Liver (tissue), 9 donors: ENCODE measurements around the gene FBXL13. TPM values are rescaled to one million over a fixed set of nuclear protein-coding genes. Genes with fewer than 3 reads are reported as not detected.

Source experiments
- DNase-seq: peaks from one replicate; pipeline ENCODE4 v3.0.0-alpha.2; 2017; ENCODE audit warnings: low spot score
- H3K27ac ChIP-seq, 2 donors: one replicate each; pipeline ENCODE4 v1.7.0; 2013; ENCODE audit warnings: inconsistent platforms in 2 of 2, low read length in 2 of 2, control low read depth in 1 of 2, low read depth in 1 of 2, mild to moderate bottlenecking in 1 of 2
- H3K27me3 ChIP-seq, 4 donors: one replicate each; pipeline versions ENCODE4 v1.6.1 to v1.7.0; 2013; ENCODE audit warnings: low read length in 3 of 4, inconsistent platforms in 1 of 4, mild to moderate bottlenecking in 1 of 4, moderate library complexity in 1 of 4; ENCODE audit not compliant: control insufficient read depth in 4 of 4, insufficient read depth in 4 of 4
- H3K36me3 ChIP-seq, 4 donors: one replicate each; pipeline versions ENCODE4 v1.6.1 to v1.7.0; 2013; ENCODE audit warnings: low read length in 3 of 4, mild to moderate bottlenecking in 3 of 4, low read depth in 1 of 4, moderate library complexity in 1 of 4; ENCODE audit not compliant: control insufficient read depth in 4 of 4, insufficient read depth in 3 of 4
- H3K4me1 ChIP-seq, 4 donors: one replicate each; pipeline versions ENCODE4 v1.6.1 to v1.7.0; 2013; ENCODE audit warnings: low read length in 3 of 4, mild to moderate bottlenecking in 3 of 4, moderate library complexity in 1 of 4; ENCODE audit not compliant: control insufficient read depth in 4 of 4, insufficient read depth in 4 of 4
- H3K4me3 ChIP-seq, 3 donors: one replicate each; pipeline versions ENCODE4 v1.6.1 to v1.7.0; 2013; ENCODE audit warnings: low read length in 3 of 3, control low read depth in 1 of 3, low read depth in 1 of 3, mild to moderate bottlenecking in 1 of 3
- H3K9ac ChIP-seq, 2 donors: one replicate each; pipeline ENCODE4 v1.7.0; 2013; ENCODE audit warnings: low read length in 2 of 2, mild to moderate bottlenecking in 2 of 2, moderate library complexity in 2 of 2, control low read depth in 1 of 2, low read depth in 1 of 2
- H3K9me3 ChIP-seq, 4 donors: one replicate each; pipeline versions ENCODE4 v1.6.1 to v1.7.0; 2013; ENCODE audit warnings: low read length in 3 of 4; ENCODE audit not compliant: control insufficient read depth in 4 of 4
- ATF3 ChIP-seq: IDR thresholded peaks from 2 replicates; pipeline ENCODE4 v1.6.1; 2016; ENCODE audit warnings: antibody characterized with exemption
- EGR1 ChIP-seq, 2 donors: IDR thresholded peaks; 2 replicates each; pipeline ENCODE4 v1.6.1; 2016 to 2018; ENCODE audit warnings: antibody characterized with exemption in 2 of 2, low read depth in 2 of 2
- FOXA1 ChIP-seq: IDR thresholded peaks from 2 replicates; pipeline ENCODE4 v1.6.1; 2016; ENCODE audit warnings: antibody characterized with exemption
- FOXA2 ChIP-seq: IDR thresholded peaks from 2 replicates; pipeline ENCODE4 v1.6.1; 2016; ENCODE audit warnings: antibody characterized with exemption
- GABPA ChIP-seq, 2 donors: IDR thresholded peaks in 1 of 2; conservative IDR thresholded peaks in 1 of 2; 2 replicates each; pipeline ENCODE4 v1.6.1; 2016; ENCODE audit warnings: antibody characterized with exemption in 2 of 2, mild to moderate bottlenecking in 1 of 2, moderate library complexity in 1 of 2
- HNF4A ChIP-seq, 2 donors: conservative IDR thresholded peaks; 2 replicates each; pipeline ENCODE4 v1.6.1; 2016; ENCODE audit warnings: antibody characterized with exemption in 2 of 2, mild to moderate bottlenecking in 2 of 2
- HNF4G ChIP-seq: IDR thresholded peaks from 2 replicates; pipeline ENCODE4 v1.6.1; 2016; ENCODE audit warnings: antibody characterized with exemption
- JUND ChIP-seq, 2 donors: IDR thresholded peaks; 2 replicates each; pipeline ENCODE4 v1.6.1; 2016; ENCODE audit warnings: antibody characterized with exemption in 2 of 2
- NR2F2 ChIP-seq: IDR thresholded peaks from 2 replicates; pipeline ENCODE4 v1.6.1; 2016; ENCODE audit warnings: antibody characterized with exemption
- RAD21 ChIP-seq, 2 donors: IDR thresholded peaks; 2 replicates each; pipeline ENCODE4 v1.6.1; 2016; ENCODE audit warnings: antibody characterized with exemption in 2 of 2, mild to moderate bottlenecking in 2 of 2
- RXRA ChIP-seq, 2 donors: IDR thresholded peaks; 2 replicates each; pipeline ENCODE4 v1.6.1; 2017 to 2018; ENCODE audit warnings: antibody characterized with exemption in 2 of 2, mild to moderate bottlenecking in 1 of 2
- TAF1 ChIP-seq: conservative IDR thresholded peaks from 2 replicates; pipeline ENCODE4 v1.6.1; 2016; ENCODE audit warnings: antibody characterized with exemption, mild to moderate bottlenecking
- YY1 ChIP-seq: IDR thresholded peaks from 2 replicates; pipeline ENCODE4 v1.6.1; 2016; ENCODE audit warnings: antibody characterized with exemption, mild to moderate bottlenecking
- WGBS: extraction: QIAGEN DNeasy Blood & Tissue Kit; methylation state at CpG from one replicate; pipeline ENCODE4 v1.1.7; 2013; 5-methylcytosine and 5-hydroxymethylcytosine counted together
- polyA plus RNA-seq, 2 donors: library from polyadenylated mRNA; stranded (reverse) in 1 of 2; unstranded in 1 of 2; fragments of 200-250 nt in 1 of 2; fragments of >200 nt in 1 of 2; fragmentation: Nextera tagmentation in 1 of 2; extraction: Ambion mirVana in 1 of 2; gene quantifications; one replicate each; pipeline versions ENCODE4 v1.2.1 to v1.2.3, GENCODE V29; 2013 to 2015
- total RNA-seq, 2 donors: library from RNA; depleted of rRNA; stranded (reverse); fragments of >200 nt; gene quantifications; one replicate each; pipeline ENCODE4 v1.2.3, GENCODE V29; 2014
- TF ChIP-seq, protein P1 (sequence below): fragments of 150-350 bp; IDR thresholded peaks from 2 replicates; pipeline ENCODE4 v1.5.1; 2017; ENCODE audit warnings: improper control_type of control experiment, low read depth, low read length; ENCODE audit not compliant: missing input control
- TF ChIP-seq, protein P2 (sequence below): IDR thresholded peaks from 2 replicates; pipeline ENCODE4 v1.6.1; 2016; ENCODE audit warnings: antibody characterized with exemption, mild to moderate bottlenecking
- TF ChIP-seq, protein P3 (sequence below): IDR thresholded peaks from 2 replicates; pipeline ENCODE4 v1.6.1; 2016; ENCODE audit warnings: antibody characterized with exemption
- donor health status: healthy.
- donor health status: healthy.
- donor health status: healthy.
- donor health status: healthy.
- donor health status: healthy.

Gene FBXL13
- total and polyA plus RNA-seq, 4 donors: 0.03 to 0.75 (median 0.70) TPM; not detected in 1

DNA sequence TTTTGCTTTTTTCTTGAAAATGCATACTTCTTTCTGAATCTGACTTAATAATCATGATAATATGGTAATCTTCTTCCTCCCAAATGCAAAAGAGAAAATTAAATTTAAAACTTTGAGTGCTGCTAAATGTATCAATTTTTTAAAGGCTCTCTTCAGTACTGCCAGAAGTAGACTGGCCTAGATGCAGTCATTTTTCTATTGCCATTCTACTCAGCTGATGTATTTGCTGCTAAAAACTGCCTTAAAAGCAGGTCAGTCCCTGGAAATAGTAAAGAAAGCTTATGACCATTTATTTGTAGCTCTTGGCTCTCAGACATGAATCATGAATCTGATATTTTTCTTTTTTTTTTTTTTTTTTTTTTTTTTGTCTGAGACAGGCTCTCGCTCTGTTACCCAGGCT lies 45.8 kb upstream of the FBXL13 start:
- no peak for TF ChIP-seq HNF4G
- TF ChIP-seq TAF1: no peak
- TF ChIP-seq FOXA1: no peak
- no peak for TF ChIP-seq ATF3
- no peak for TF ChIP-seq FOXA2
- TF ChIP-seq, protein P1, sequence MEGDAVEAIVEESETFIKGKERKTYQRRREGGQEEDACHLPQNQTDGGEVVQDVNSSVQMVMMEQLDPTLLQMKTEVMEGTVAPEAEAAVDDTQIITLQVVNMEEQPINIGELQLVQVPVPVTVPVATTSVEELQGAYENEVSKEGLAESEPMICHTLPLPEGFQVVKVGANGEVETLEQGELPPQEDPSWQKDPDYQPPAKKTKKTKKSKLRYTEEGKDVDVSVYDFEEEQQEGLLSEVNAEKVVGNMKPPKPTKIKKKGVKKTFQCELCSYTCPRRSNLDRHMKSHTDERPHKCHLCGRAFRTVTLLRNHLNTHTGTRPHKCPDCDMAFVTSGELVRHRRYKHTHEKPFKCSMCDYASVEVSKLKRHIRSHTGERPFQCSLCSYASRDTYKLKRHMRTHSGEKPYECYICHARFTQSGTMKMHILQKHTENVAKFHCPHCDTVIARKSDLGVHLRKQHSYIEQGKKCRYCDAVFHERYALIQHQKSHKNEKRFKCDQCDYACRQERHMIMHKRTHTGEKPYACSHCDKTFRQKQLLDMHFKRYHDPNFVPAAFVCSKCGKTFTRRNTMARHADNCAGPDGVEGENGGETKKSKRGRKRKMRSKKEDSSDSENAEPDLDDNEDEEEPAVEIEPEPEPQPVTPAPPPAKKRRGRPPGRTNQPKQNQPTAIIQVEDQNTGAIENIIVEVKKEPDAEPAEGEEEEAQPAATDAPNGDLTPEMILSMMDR: no peak
- TF ChIP-seq YY1: no peak
- no peak for TF ChIP-seq NR2F2
- no peak for TF ChIP-seq RAD21 (IDR thresholded peaks at IDR 0.05)
- no peak for TF ChIP-seq RXRA (IDR thresholded peaks at IDR 0.05)
- TF ChIP-seq EGR1 (IDR thresholded peaks at IDR 0.05; ENCODE audit: low read depth in 2 of 2): no peak
- no peak for DNase-seq
- H3K36me3 ChIP-seq: peaks cover 0 to 27% (median 21%) of the 10 kb centered on the region in 4 donors
- no peaks in the 10 kb centered on the region for H3K4me1 ChIP-seq
- no peak overlapping the region for H3K4me3 ChIP-seq
- no peaks in the 10 kb centered on the region for H3K27me3 ChIP-seq
- no peak overlapping the region for H3K27ac ChIP-seq
- H3K9ac ChIP-seq: no peak overlapping the region
- 93% methylated on average over 1 of the region's 1 CpG for WGBS
- no peaks in the 10 kb centered on the region for H3K9me3 ChIP-seq

DNA sequence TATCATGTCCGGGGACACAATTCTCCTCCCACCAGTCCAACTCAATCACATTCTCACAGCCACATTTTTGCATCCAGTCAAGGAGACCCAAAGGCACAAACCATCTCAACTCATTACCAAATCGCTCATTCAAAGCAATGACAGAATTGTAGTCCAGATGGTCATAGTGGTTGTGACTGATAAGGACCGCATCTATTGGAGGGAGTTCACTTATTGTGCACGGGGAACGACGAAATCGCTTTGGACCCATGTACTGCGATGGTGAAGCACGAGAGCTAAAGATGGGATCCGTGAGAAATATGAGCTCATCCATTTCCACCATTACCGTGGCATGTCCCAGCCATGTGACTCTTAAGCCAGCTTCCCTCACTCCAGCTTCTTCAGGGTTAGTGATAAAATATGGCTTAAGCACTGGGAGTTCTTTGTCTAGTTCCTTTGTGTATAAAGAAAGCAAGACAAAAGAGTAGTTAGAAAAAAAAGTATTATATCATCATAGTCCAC lies 45.2 kb upstream of the FBXL13 start:
- Histone ChIP-seq H3K27ac (no peak overlapping the region), H3K27me3 (no peaks in the 10 kb centered on the region), H3K4me1 (no peaks in the 10 kb centered on the region), H3K4me3 (no peak overlapping the region), H3K9me3 (no peaks in the 10 kb centered on the region), H3K9ac (no peak overlapping the region), H3K36me3 (peaks cover 0 to 31% (median 21%) of the 10 kb centered on the region in 4 donors)
- WGBS: 99% methylated on average over 11 of the region's 11 CpGs
- DNase-seq: no peak
- TF ChIP-seq YY1 (no peak), EGR1 (IDR thresholded peaks at IDR 0.05; ENCODE audit: low read depth in 2 of 2) (no peak)

DNA sequence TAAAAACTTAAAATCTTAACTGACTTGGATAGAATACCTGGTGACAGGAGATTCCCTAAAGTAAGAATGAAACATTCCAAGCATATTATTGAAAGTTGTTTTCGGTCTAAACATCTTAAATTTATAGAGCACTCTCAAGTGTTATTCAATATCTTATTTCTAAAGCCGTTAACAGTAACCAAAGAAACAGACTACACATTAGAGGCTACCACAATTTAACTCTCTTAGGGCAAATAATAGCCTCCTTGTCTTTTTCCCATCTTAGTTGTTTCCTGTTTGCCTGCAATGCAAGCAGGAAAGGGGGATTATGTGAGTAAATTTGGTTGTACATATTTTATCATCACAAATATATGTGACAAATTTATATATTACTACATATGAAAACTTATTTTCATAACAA lies 42.9 kb upstream of the FBXL13 start:
- Histone ChIP-seq H3K9me3 (no peaks in the 10 kb centered on the region), H3K4me3 (no peak overlapping the region), H3K36me3 (peaks cover 0 to 30% (median 21%) of the 10 kb centered on the region in 4 donors), H3K4me1 (no peaks in the 10 kb centered on the region), H3K9ac (no peak overlapping the region), H3K27ac (no peak overlapping the region), H3K27me3 (no peaks in the 10 kb centered on the region)
- 98% methylated on average over 2 of the region's 2 CpGs for WGBS
- no peak for DNase-seq
- TF ChIP-seq HNF4G (no peak), EGR1 (IDR thresholded peaks at IDR 0.05; ENCODE audit: low read depth in 2 of 2) (no peak), JUND (IDR thresholded peaks at IDR 0.05) (no peak), ATF3 (no peak), GABPA (IDR thresholded peaks at IDR 0.05 in 1 of 2, conservative IDR thresholded peaks at IDR 0.05 in 1 of 2) (no peak), YY1 (no peak), NR2F2 (no peak), RXRA (IDR thresholded peaks at IDR 0.05) (no peak), HNF4A (conservative IDR thresholded peaks at IDR 0.05) (no peak), FOXA2 (no peak), RAD21 (IDR thresholded peaks at IDR 0.05) (no peak), TAF1 (no peak), FOXA1 (no peak)
- TF ChIP-seq, protein P2, sequence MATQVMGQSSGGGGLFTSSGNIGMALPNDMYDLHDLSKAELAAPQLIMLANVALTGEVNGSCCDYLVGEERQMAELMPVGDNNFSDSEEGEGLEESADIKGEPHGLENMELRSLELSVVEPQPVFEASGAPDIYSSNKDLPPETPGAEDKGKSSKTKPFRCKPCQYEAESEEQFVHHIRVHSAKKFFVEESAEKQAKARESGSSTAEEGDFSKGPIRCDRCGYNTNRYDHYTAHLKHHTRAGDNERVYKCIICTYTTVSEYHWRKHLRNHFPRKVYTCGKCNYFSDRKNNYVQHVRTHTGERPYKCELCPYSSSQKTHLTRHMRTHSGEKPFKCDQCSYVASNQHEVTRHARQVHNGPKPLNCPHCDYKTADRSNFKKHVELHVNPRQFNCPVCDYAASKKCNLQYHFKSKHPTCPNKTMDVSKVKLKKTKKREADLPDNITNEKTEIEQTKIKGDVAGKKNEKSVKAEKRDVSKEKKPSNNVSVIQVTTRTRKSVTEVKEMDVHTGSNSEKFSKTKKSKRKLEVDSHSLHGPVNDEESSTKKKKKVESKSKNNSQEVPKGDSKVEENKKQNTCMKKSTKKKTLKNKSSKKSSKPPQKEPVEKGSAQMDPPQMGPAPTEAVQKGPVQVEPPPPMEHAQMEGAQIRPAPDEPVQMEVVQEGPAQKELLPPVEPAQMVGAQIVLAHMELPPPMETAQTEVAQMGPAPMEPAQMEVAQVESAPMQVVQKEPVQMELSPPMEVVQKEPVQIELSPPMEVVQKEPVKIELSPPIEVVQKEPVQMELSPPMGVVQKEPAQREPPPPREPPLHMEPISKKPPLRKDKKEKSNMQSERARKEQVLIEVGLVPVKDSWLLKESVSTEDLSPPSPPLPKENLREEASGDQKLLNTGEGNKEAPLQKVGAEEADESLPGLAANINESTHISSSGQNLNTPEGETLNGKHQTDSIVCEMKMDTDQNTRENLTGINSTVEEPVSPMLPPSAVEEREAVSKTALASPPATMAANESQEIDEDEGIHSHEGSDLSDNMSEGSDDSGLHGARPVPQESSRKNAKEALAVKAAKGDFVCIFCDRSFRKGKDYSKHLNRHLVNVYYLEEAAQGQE: no peak
- TF ChIP-seq, protein P1: no peak
- TF ChIP-seq, protein P3, sequence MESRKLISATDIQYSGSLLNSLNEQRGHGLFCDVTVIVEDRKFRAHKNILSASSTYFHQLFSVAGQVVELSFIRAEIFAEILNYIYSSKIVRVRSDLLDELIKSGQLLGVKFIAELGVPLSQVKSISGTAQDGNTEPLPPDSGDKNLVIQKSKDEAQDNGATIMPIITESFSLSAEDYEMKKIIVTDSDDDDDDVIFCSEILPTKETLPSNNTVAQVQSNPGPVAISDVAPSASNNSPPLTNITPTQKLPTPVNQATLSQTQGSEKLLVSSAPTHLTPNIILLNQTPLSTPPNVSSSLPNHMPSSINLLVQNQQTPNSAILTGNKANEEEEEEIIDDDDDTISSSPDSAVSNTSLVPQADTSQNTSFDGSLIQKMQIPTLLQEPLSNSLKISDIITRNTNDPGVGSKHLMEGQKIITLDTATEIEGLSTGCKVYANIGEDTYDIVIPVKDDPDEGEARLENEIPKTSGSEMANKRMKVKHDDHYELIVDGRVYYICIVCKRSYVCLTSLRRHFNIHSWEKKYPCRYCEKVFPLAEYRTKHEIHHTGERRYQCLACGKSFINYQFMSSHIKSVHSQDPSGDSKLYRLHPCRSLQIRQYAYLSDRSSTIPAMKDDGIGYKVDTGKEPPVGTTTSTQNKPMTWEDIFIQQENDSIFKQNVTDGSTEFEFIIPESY: no peak
